ENCODE measurements around the gene AGAP2.

Gene AGAP2

GRCh38 chr12:57758552-57759359, 20.2 kb upstream of the AGAP2 start:
- Histone ChIP-seq H3K9me3 (no peaks in the 10 kb centered on the region), H3K27me3 (peaks cover 0 to 29% of the 10 kb centered on the region in 2 donors), H3K4me1 (peaks cover 0 to 18% (median 8%) of the 10 kb centered on the region in 4 donors), H3K27ac (no peak overlapping the region), H3K4me3 (no peak overlapping the region), H3K36me3 (peaks cover 0 to 14% (median 12%) of the 10 kb centered on the region in 3 donors)
- DNase-seq = no peak
- intact Hi-C loops (cut with DNase I; ENCODE audit: low total_unique reads) = no loop called here
- TF ChIP-seq, protein P1, sequence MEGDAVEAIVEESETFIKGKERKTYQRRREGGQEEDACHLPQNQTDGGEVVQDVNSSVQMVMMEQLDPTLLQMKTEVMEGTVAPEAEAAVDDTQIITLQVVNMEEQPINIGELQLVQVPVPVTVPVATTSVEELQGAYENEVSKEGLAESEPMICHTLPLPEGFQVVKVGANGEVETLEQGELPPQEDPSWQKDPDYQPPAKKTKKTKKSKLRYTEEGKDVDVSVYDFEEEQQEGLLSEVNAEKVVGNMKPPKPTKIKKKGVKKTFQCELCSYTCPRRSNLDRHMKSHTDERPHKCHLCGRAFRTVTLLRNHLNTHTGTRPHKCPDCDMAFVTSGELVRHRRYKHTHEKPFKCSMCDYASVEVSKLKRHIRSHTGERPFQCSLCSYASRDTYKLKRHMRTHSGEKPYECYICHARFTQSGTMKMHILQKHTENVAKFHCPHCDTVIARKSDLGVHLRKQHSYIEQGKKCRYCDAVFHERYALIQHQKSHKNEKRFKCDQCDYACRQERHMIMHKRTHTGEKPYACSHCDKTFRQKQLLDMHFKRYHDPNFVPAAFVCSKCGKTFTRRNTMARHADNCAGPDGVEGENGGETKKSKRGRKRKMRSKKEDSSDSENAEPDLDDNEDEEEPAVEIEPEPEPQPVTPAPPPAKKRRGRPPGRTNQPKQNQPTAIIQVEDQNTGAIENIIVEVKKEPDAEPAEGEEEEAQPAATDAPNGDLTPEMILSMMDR (IDR thresholded peaks at IDR 0.05) = no peak

GRCh38 chr12:57757771-57758170, 19.2 kb upstream of the AGAP2 start:
- Histone ChIP-seq H3K27me3 (peaks cover 0 to 19% of the 10 kb centered on the region in 2 donors), H3K36me3 (peaks cover 0 to 14% (median 12%) of the 10 kb centered on the region in 3 donors), H3K9me3 (no peaks in the 10 kb centered on the region), H3K4me1 (peaks cover 0 to 21% (median 11%) of the 10 kb centered on the region in 4 donors), H3K4me3 (no peak overlapping the region), H3K27ac (no peak overlapping the region)
- TF ChIP-seq, protein P1 (IDR thresholded peaks at IDR 0.05) = no peak
- intact Hi-C loops (cut with DNase I; ENCODE audit: low total_unique reads) = no loop called here
- no peak for DNase-seq

GRCh38 chr12:57756406-57757341, 18.1 kb upstream of the AGAP2 start:
- no peaks in the 10 kb centered on the region for H3K9me3 ChIP-seq
- H3K4me1 ChIP-seq = peaks cover 0 to 23% (median 14%) of the 10 kb centered on the region in 4 donors
- intact Hi-C loops (cut with DNase I; ENCODE audit: low total_unique reads) = no loop called here
- no peak for DNase-seq
- TF ChIP-seq, protein P1 (IDR thresholded peaks at IDR 0.05) = peak; percentile 15 to 31
- peaks cover 0 to 9% of the 10 kb centered on the region in 2 donors for H3K27me3 ChIP-seq
- H3K27ac ChIP-seq = no peak overlapping the region
- H3K4me3 ChIP-seq = peak overlapping the region; percentile 74
- H3K36me3 ChIP-seq = peaks cover 0 to 14% (median 12%) of the 10 kb centered on the region in 3 donors

GRCh38 chr12:57755454-57756372, 17.2 kb upstream of the AGAP2 start:
- Histone ChIP-seq H3K27ac (peak overlapping the region; percentile 59 to 60), H3K4me3 (peak overlapping the region; percentile 74), H3K4me1 (peaks cover 0 to 32% (median 22%) of the 10 kb centered on the region in 4 donors), H3K36me3 (peaks cover 0 to 17% (median 12%) of the 10 kb centered on the region in 3 donors), H3K27me3 (peaks cover 0 to 5% of the 10 kb centered on the region in 2 donors), H3K9me3 (no peaks in the 10 kb centered on the region)
- TF ChIP-seq, protein P1 (IDR thresholded peaks at IDR 0.05) = no peak
- intact Hi-C loops (cut with DNase I; ENCODE audit: low total_unique reads) = no loop called here
- DNase-seq = no peak

DNA sequence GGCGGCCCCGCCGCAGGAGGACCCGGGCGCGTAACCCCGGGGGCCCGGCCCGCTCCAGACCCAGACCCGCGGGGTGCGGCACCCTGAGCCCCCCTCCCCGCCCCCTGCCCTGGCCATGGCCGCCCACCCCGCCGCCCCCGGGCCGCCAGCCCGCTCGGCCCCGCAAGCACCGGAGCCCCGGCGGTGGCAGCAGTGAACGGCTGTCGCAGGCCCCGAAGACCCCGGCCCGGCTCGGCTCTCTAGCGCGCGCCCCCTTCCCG, 16.6 kb upstream of the AGAP2 start:
- H3K4me3 ChIP-seq = peak overlapping the region; percentile 74
- H3K27me3 ChIP-seq = peaks cover 0 to under 1% of the 10 kb centered on the region in 2 donors
- intact Hi-C loops (cut with DNase I; ENCODE audit: low total_unique reads) = no loop called here
- peak overlapping the region; percentile 59 to 60 for H3K27ac ChIP-seq
- peaks cover 0 to 22% (median 12%) of the 10 kb centered on the region in 3 donors for H3K36me3 ChIP-seq
- TF ChIP-seq, protein P1 (IDR thresholded peaks at IDR 0.05) = no peak
- peaks cover 0 to 32% (median 22%) of the 10 kb centered on the region in 4 donors for H3K4me1 ChIP-seq
- H3K9me3 ChIP-seq = no peaks in the 10 kb centered on the region
- no peak for DNase-seq

Data from tibial artery (tissue), 4 donors.